ENCODE measurements around the gene CLHC1. TPM values are rescaled to one million over a fixed set of nuclear protein-coding genes. Genes with fewer than 3 reads are reported as not detected.
"Not testable (repeated sequence)": the region's sequence is repeated elsewhere in the genome, so short reads cannot be mapped to it uniquely, and the experiment has no call there.

The CLHC1 gene
- polyA plus RNA-seq, 3 donors, result 2.4 to 5.0 TPM; not detected in 1

DNA sequence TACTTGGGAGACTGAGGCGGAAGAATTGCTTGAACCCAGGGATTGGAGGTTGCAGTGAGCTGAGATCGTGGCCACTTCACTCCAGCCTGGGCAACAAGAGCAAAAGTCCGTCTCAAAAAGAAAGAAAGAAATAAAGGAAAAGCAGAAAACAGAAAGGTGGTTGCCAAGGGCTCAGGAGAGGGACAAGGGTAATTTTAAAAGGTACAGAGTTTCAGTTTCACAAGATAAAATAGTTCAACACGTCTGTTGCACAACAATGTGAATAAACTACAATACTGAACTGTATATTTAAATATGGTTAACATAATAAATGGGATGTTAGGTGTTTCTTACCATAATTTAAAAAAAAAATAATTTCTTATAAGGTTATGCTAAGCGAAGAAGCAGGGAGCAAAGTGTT, 13.3 kb upstream of the CLHC1 start:
- Histone ChIP-seq H3K79me2 (ENCODE audit: insufficient read depth, low read length) (no peaks in the 10 kb centered on the region), H3K36me3 (replicated peaks in 1 of 2; ENCODE audit: control insufficient read depth in 1 of 2, insufficient read depth in 2 of 2, low read length in 2 of 2) (peaks cover 55 to 93% of the 10 kb centered on the region in 2 donors), H3K4me3 (replicated peaks in 1 of 3; ENCODE audit: low read depth in 2 of 3, low read length in 3 of 3) (no peak overlapping the region), H3K27me3 (ENCODE audit: control insufficient read depth in 2 of 2, insufficient read depth in 2 of 2, low read length in 2 of 2) (no peaks in the 10 kb centered on the region), H3K27ac (ENCODE audit: low read depth in 1 of 2, low read length in 2 of 2) (no peak overlapping the region), H2AFZ (ENCODE audit: insufficient read depth, low read depth, low read length, poor library complexity, severe bottlenecking) (no peak overlapping the region), H3K9me3 (replicated peaks in 1 of 2; ENCODE audit: control insufficient read depth in 1 of 2, insufficient read depth in 1 of 2, low read length in 2 of 2) (no peaks in the 10 kb centered on the region), H3K4me1 (ENCODE audit: control insufficient read depth in 1 of 2, insufficient read depth in 2 of 2, low read length in 2 of 2) (no peaks in the 10 kb centered on the region), H4K20me1 (ENCODE audit: insufficient read depth, low read length) (no peaks in the 10 kb centered on the region), H3K9ac (ENCODE audit: insufficient read depth, low read length, poor library complexity, severe bottlenecking) (no peak overlapping the region), H3K4me2 (replicated peaks; ENCODE audit: extremely low read depth, low read length, poor library complexity, severe bottlenecking) (no peak overlapping the region)
- Mint-ChIP-seq H3K27ac (peak overlapping the region in 1 of 7 donors; percentile 69), H3K9me3 (no peaks in the 10 kb centered on the region), H3K4me1 (no peaks in the 10 kb centered on the region), H3K4me3 (no peak overlapping the region), H3K36me3 (peaks cover 52 to 84% of the 10 kb centered on the region in 2 donors), H3K27me3 (ENCODE audit: low read depth in 3 of 3) (no peaks in the 10 kb centered on the region)
- intact Hi-C loops (cut with micrococcal nuclease), result no loop called here
- 100% methylated on average over 3 of the region's 5 CpGs for WGBS (ENCODE audit: insufficient coverage)
- DNase-seq, result no peak
- TF ChIP-seq, protein P1, sequence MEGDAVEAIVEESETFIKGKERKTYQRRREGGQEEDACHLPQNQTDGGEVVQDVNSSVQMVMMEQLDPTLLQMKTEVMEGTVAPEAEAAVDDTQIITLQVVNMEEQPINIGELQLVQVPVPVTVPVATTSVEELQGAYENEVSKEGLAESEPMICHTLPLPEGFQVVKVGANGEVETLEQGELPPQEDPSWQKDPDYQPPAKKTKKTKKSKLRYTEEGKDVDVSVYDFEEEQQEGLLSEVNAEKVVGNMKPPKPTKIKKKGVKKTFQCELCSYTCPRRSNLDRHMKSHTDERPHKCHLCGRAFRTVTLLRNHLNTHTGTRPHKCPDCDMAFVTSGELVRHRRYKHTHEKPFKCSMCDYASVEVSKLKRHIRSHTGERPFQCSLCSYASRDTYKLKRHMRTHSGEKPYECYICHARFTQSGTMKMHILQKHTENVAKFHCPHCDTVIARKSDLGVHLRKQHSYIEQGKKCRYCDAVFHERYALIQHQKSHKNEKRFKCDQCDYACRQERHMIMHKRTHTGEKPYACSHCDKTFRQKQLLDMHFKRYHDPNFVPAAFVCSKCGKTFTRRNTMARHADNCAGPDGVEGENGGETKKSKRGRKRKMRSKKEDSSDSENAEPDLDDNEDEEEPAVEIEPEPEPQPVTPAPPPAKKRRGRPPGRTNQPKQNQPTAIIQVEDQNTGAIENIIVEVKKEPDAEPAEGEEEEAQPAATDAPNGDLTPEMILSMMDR (IDR thresholded peaks at IDR 0.05), result no peak

DNA sequence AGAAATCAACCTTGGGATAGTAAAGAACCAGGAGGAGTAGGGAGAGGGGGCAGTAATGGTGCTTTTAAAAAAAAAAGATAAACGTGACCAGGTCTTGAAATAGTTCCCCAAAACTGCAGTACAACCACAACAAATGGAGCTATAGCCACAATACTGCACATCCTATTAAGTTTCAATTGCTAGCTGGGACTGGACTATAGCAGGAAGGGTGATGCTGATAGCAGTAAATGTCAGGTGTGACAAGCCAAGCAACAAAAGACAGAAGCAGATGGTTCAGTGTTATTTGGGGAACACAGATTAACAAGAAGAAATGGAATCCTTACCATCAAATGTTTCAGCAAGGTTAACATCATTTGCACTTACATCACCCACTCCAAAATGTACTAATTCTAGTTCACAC, 10.5 kb upstream of the CLHC1 start:
- no peak for DNase-seq
- Histone ChIP-seq H2AFZ (ENCODE audit: insufficient read depth, low read depth, low read length, poor library complexity, severe bottlenecking) (no peak overlapping the region), H4K20me1 (ENCODE audit: insufficient read depth, low read length) (no peaks in the 10 kb centered on the region), H3K4me1 (ENCODE audit: control insufficient read depth in 1 of 2, insufficient read depth in 2 of 2, low read length in 2 of 2) (no peaks in the 10 kb centered on the region), H3K36me3 (replicated peaks in 1 of 2; ENCODE audit: control insufficient read depth in 1 of 2, insufficient read depth in 2 of 2, low read length in 2 of 2) (peaks cover 51 to 85% of the 10 kb centered on the region in 2 donors), H3K27ac (ENCODE audit: low read depth in 1 of 2, low read length in 2 of 2) (no peak overlapping the region), H3K9me3 (replicated peaks in 1 of 2; ENCODE audit: control insufficient read depth in 1 of 2, insufficient read depth in 1 of 2, low read length in 2 of 2) (no peaks in the 10 kb centered on the region), H3K79me2 (ENCODE audit: insufficient read depth, low read length) (no peaks in the 10 kb centered on the region), H3K4me2 (replicated peaks; ENCODE audit: extremely low read depth, low read length, poor library complexity, severe bottlenecking) (no peak overlapping the region), H3K9ac (ENCODE audit: insufficient read depth, low read length, poor library complexity, severe bottlenecking) (no peak overlapping the region), H3K27me3 (ENCODE audit: control insufficient read depth in 2 of 2, insufficient read depth in 2 of 2, low read length in 2 of 2) (no peaks in the 10 kb centered on the region), H3K4me3 (replicated peaks in 1 of 3; ENCODE audit: low read depth in 2 of 3, low read length in 3 of 3) (no peak overlapping the region)
- no peaks in the 10 kb centered on the region for H3K27me3 Mint-ChIP-seq (ENCODE audit: low read depth in 3 of 3)
- H3K4me1 Mint-ChIP-seq, result no peaks in the 10 kb centered on the region
- H3K27ac Mint-ChIP-seq, result no peak overlapping the region
- WGBS (ENCODE audit: insufficient coverage), result no CpG with 5 or more reads among the region's 1 CpG
- TF ChIP-seq, protein P1 (IDR thresholded peaks at IDR 0.05), result no peak
- no peaks in the 10 kb centered on the region for H3K9me3 Mint-ChIP-seq
- no peak overlapping the region for H3K4me3 Mint-ChIP-seq
- intact Hi-C loops (cut with micrococcal nuclease), result no loop called here
- H3K36me3 Mint-ChIP-seq, result peaks cover 48 to 83% of the 10 kb centered on the region in 2 donors

DNA sequence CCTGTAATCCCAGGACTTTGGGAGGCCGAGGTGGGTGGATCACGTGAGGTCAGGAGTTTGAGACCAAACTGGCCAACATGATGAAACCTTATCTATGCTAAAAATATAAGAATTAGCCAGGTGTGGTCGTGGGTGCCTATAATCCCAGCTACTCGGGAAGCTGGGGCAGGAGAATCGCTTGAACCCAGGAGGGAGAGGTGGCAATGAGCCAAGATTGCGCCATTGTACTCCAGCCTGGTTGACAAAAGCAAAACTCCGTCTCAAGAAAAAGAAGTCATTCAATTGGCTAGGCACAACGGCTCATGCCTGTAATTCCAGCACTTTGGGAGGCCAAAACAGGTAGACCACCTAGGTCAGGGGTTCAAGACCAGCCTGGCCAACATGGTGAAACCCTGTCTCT, 9.5 kb upstream of the CLHC1 start:
- H4K20me1 ChIP-seq (ENCODE audit: insufficient read depth, low read length); H3K9me3 ChIP-seq (replicated peaks in 1 of 2; ENCODE audit: control insufficient read depth in 1 of 2, insufficient read depth in 1 of 2, low read length in 2 of 2); H3K79me2 ChIP-seq (ENCODE audit: insufficient read depth, low read length); H2AFZ ChIP-seq (ENCODE audit: insufficient read depth, low read depth, low read length, poor library complexity, severe bottlenecking); H3K4me1 Mint-ChIP-seq; H3K4me1 ChIP-seq (ENCODE audit: control insufficient read depth in 1 of 2, insufficient read depth in 2 of 2, low read length in 2 of 2); H3K9me3 Mint-ChIP-seq; H3K4me3 Mint-ChIP-seq; H3K4me3 ChIP-seq (replicated peaks in 1 of 3; ENCODE audit: low read depth in 2 of 3, low read length in 3 of 3); H3K4me2 ChIP-seq (replicated peaks; ENCODE audit: extremely low read depth, low read length, poor library complexity, severe bottlenecking); H3K27me3 Mint-ChIP-seq (ENCODE audit: low read depth in 3 of 3); DNase-seq; intact Hi-C loops (cut with micrococcal nuclease); H3K9ac ChIP-seq (ENCODE audit: insufficient read depth, low read length, poor library complexity, severe bottlenecking); H3K27me3 ChIP-seq (ENCODE audit: control insufficient read depth in 2 of 2, insufficient read depth in 2 of 2, low read length in 2 of 2); H3K27ac ChIP-seq (ENCODE audit: low read depth in 1 of 2, low read length in 2 of 2): not testable (repeated sequence)
- H3K36me3 ChIP-seq (replicated peaks in 1 of 2; ENCODE audit: control insufficient read depth in 1 of 2, insufficient read depth in 2 of 2, low read length in 2 of 2), result peaks cover 50 to 85% of the 10 kb centered on the region in 2 donors
- Mint-ChIP-seq H3K36me3 (peaks cover 44 to 82% of the 10 kb centered on the region in 2 donors), H3K27ac (peak overlapping the region in 2 of 7 donors; percentile 19 to 55)
- WGBS (ENCODE audit: insufficient coverage), result 95% methylated on average over 7 of the region's 8 CpGs
